Liver (tissue), 9 donors: ENCODE results near the gene BDH1. TPM values are rescaled to one million over a fixed set of nuclear protein-coding genes. Genes with fewer than 3 reads are reported as not detected.
A peak's percentile ranks its signal among the peaks of the same experiment; 100 is the strongest.

ENCODE experiments used
- DNase-seq: peaks from one replicate; pipeline ENCODE4 v3.0.0-alpha.2; 2017; ENCODE audit warnings: low spot score
- H3K27ac ChIP-seq, 2 donors: one replicate each; pipeline ENCODE4 v1.7.0; 2013; ENCODE audit warnings: inconsistent platforms in 2 of 2, low read length in 2 of 2, control low read depth in 1 of 2, low read depth in 1 of 2, mild to moderate bottlenecking in 1 of 2
- H3K27me3 ChIP-seq, 4 donors: one replicate each; pipeline versions ENCODE4 v1.6.1 to v1.7.0; 2013; ENCODE audit warnings: low read length in 3 of 4, inconsistent platforms in 1 of 4, mild to moderate bottlenecking in 1 of 4, moderate library complexity in 1 of 4; ENCODE audit not compliant: control insufficient read depth in 4 of 4, insufficient read depth in 4 of 4
- H3K36me3 ChIP-seq, 4 donors: one replicate each; pipeline versions ENCODE4 v1.6.1 to v1.7.0; 2013; ENCODE audit warnings: low read length in 3 of 4, mild to moderate bottlenecking in 3 of 4, low read depth in 1 of 4, moderate library complexity in 1 of 4; ENCODE audit not compliant: control insufficient read depth in 4 of 4, insufficient read depth in 3 of 4
- H3K4me1 ChIP-seq, 4 donors: one replicate each; pipeline versions ENCODE4 v1.6.1 to v1.7.0; 2013; ENCODE audit warnings: low read length in 3 of 4, mild to moderate bottlenecking in 3 of 4, moderate library complexity in 1 of 4; ENCODE audit not compliant: control insufficient read depth in 4 of 4, insufficient read depth in 4 of 4
- H3K4me3 ChIP-seq, 3 donors: one replicate each; pipeline versions ENCODE4 v1.6.1 to v1.7.0; 2013; ENCODE audit warnings: low read length in 3 of 3, control low read depth in 1 of 3, low read depth in 1 of 3, mild to moderate bottlenecking in 1 of 3
- H3K9ac ChIP-seq, 2 donors: one replicate each; pipeline ENCODE4 v1.7.0; 2013; ENCODE audit warnings: low read length in 2 of 2, mild to moderate bottlenecking in 2 of 2, moderate library complexity in 2 of 2, control low read depth in 1 of 2, low read depth in 1 of 2
- H3K9me3 ChIP-seq, 4 donors: one replicate each; pipeline versions ENCODE4 v1.6.1 to v1.7.0; 2013; ENCODE audit warnings: low read length in 3 of 4; ENCODE audit not compliant: control insufficient read depth in 4 of 4
- CTCF ChIP-seq: fragments of 150-350 bp; IDR thresholded peaks from 2 replicates; pipeline ENCODE4 v1.5.1; 2017; ENCODE audit warnings: improper control_type of control experiment, low read depth, low read length; ENCODE audit not compliant: missing input control
- EGR1 ChIP-seq, 2 donors: IDR thresholded peaks; 2 replicates each; pipeline ENCODE4 v1.6.1; 2016 to 2018; ENCODE audit warnings: antibody characterized with exemption in 2 of 2, low read depth in 2 of 2
- FOXA1 ChIP-seq: IDR thresholded peaks from 2 replicates; pipeline ENCODE4 v1.6.1; 2016; ENCODE audit warnings: antibody characterized with exemption
- GABPA ChIP-seq, 2 donors: IDR thresholded peaks in 1 of 2; conservative IDR thresholded peaks in 1 of 2; 2 replicates each; pipeline ENCODE4 v1.6.1; 2016; ENCODE audit warnings: antibody characterized with exemption in 2 of 2, mild to moderate bottlenecking in 1 of 2, moderate library complexity in 1 of 2
- HNF4A ChIP-seq, 2 donors: conservative IDR thresholded peaks; 2 replicates each; pipeline ENCODE4 v1.6.1; 2016; ENCODE audit warnings: antibody characterized with exemption in 2 of 2, mild to moderate bottlenecking in 2 of 2
- JUND ChIP-seq, 2 donors: IDR thresholded peaks; 2 replicates each; pipeline ENCODE4 v1.6.1; 2016; ENCODE audit warnings: antibody characterized with exemption in 2 of 2
- MAX ChIP-seq: IDR thresholded peaks from 2 replicates; pipeline ENCODE4 v1.6.1; 2016; ENCODE audit warnings: antibody characterized with exemption
- RAD21 ChIP-seq, 2 donors: IDR thresholded peaks; 2 replicates each; pipeline ENCODE4 v1.6.1; 2016; ENCODE audit warnings: antibody characterized with exemption in 2 of 2, mild to moderate bottlenecking in 2 of 2
- REST ChIP-seq: IDR thresholded peaks from 2 replicates; pipeline ENCODE4 v1.6.1; 2016; ENCODE audit warnings: antibody characterized with exemption, mild to moderate bottlenecking
- RXRA ChIP-seq, 2 donors: IDR thresholded peaks; 2 replicates each; pipeline ENCODE4 v1.6.1; 2017 to 2018; ENCODE audit warnings: antibody characterized with exemption in 2 of 2, mild to moderate bottlenecking in 1 of 2
- SP1 ChIP-seq: IDR thresholded peaks from 2 replicates; pipeline ENCODE4 v1.6.1; 2018; ENCODE audit warnings: antibody characterized with exemption, mild to moderate bottlenecking
- TAF1 ChIP-seq: conservative IDR thresholded peaks from 2 replicates; pipeline ENCODE4 v1.6.1; 2016; ENCODE audit warnings: antibody characterized with exemption, mild to moderate bottlenecking
- YY1 ChIP-seq: IDR thresholded peaks from 2 replicates; pipeline ENCODE4 v1.6.1; 2016; ENCODE audit warnings: antibody characterized with exemption, mild to moderate bottlenecking
- ZBTB33 ChIP-seq: IDR thresholded peaks from 2 replicates; pipeline ENCODE4 v1.6.1; 2016; ENCODE audit warnings: antibody characterized with exemption
- WGBS: extraction: QIAGEN DNeasy Blood & Tissue Kit; methylation state at CpG from one replicate; pipeline ENCODE4 v1.1.7; 2013; 5-methylcytosine and 5-hydroxymethylcytosine counted together
- polyA plus RNA-seq, 2 donors: library from polyadenylated mRNA; stranded (reverse) in 1 of 2; unstranded in 1 of 2; fragments of 200-250 nt in 1 of 2; fragments of >200 nt in 1 of 2; fragmentation: Nextera tagmentation in 1 of 2; extraction: Ambion mirVana in 1 of 2; gene quantifications; one replicate each; pipeline versions ENCODE4 v1.2.1 to v1.2.3, GENCODE V29; 2013 to 2015
- total RNA-seq, 2 donors: library from RNA; depleted of rRNA; stranded (reverse); fragments of >200 nt; gene quantifications; one replicate each; pipeline ENCODE4 v1.2.3, GENCODE V29; 2014
- donor health status: healthy.
- donor health status: healthy.
- donor health status: healthy.
- donor health status: healthy.
- donor health status: healthy.

Gene BDH1
- total and polyA plus RNA-seq, 4 donors, result 49.4 to 268 (median 177) TPM

GRCh38 chr3:197468167-197468566, 87.6 kb downstream of the BDH1 start:
- H3K9me3 ChIP-seq, result no peaks in the 10 kb centered on the region
- DNase-seq, result no peak
- H3K4me3 ChIP-seq, result no peak overlapping the region
- H3K4me1 ChIP-seq, result peaks cover 16 to 64% (median 44%) of the 10 kb centered on the region in 4 donors
- H3K27me3 ChIP-seq, result no peaks in the 10 kb centered on the region
- no peak overlapping the region for H3K9ac ChIP-seq
- TF ChIP-seq JUND (IDR thresholded peaks at IDR 0.05), result no peak
- H3K27ac ChIP-seq, result peak overlapping the region in 1 of 2 donors; percentile 3
- no peaks in the 10 kb centered on the region for H3K36me3 ChIP-seq
- 91% methylated on average over 7 of the region's 7 CpGs for WGBS

- Histone ChIP-seq H3K9ac (no peak overlapping the region), H3K4me1 (peaks cover 15 to 50% (median 34%) of the 10 kb centered on the region in 4 donors), H3K27ac (no peak overlapping the region), H3K4me3 (no peak overlapping the region), H3K9me3 (no peaks in the 10 kb centered on the region), H3K27me3 (no peaks in the 10 kb centered on the region), H3K36me3 (no peaks in the 10 kb centered on the region)
- 66% methylated on average over 7 of the region's 7 CpGs for WGBS
- TF ChIP-seq TAF1, result no peak
- TF ChIP-seq CTCF, result no peak
- TF ChIP-seq RAD21 (IDR thresholded peaks at IDR 0.05), result no peak
- no peak for TF ChIP-seq FOXA1
- TF ChIP-seq GABPA (IDR thresholded peaks at IDR 0.05 in 1 of 2, conservative IDR thresholded peaks at IDR 0.05 in 1 of 2), result no peak
- TF ChIP-seq MAX, result no peak
- no peak for TF ChIP-seq RXRA (IDR thresholded peaks at IDR 0.05)
- TF ChIP-seq JUND (IDR thresholded peaks at IDR 0.05), result no peak
- no peak for TF ChIP-seq EGR1 (IDR thresholded peaks at IDR 0.05; ENCODE audit: low read depth in 2 of 2)
- no peak for TF ChIP-seq HNF4A (conservative IDR thresholded peaks at IDR 0.05)
- no peak for TF ChIP-seq ZBTB33
- no peak for TF ChIP-seq YY1
- DNase-seq, result no peak
These were observed 89.0 kb downstream of the BDH1 start for GRCh38 chr3:197466586-197467399.

GRCh38 chr3:197465996-197466549, 89.7 kb downstream of the BDH1 start:
- Histone ChIP-seq H3K4me3 (no peak overlapping the region), H3K27me3 (no peaks in the 10 kb centered on the region), H3K9me3 (no peaks in the 10 kb centered on the region), H3K36me3 (no peaks in the 10 kb centered on the region), H3K9ac (no peak overlapping the region), H3K27ac (no peak overlapping the region), H3K4me1 (peaks cover 10 to 43% (median 28%) of the 10 kb centered on the region in 4 donors)
- DNase-seq, result no peak
- WGBS, result 54% methylated on average over 3 of the region's 3 CpGs
- TF ChIP-seq REST (no peak), ZBTB33 (no peak), MAX (peak; percentile 30), YY1 (no peak), TAF1 (no peak), RAD21 (IDR thresholded peaks at IDR 0.05) (no peak), SP1 (peak; percentile 52)
